SK-N-SH treated with all-trans-retinoic acid at 6 μM for 48 hours (cell line): ENCODE measurements around the gene FLAD1.

Experiments
- ATAC-seq: fragments of 200-7000 bp; cut with Tn5 transposase; 3 replicates; pipeline ENCODE4 v1.9.1; 2020; ENCODE audit warnings: mild to moderate bottlenecking, moderate library complexity
- ARNTL ChIP-seq: fragments of 450-650 bp; formaldehyde crosslinking; IDR thresholded peaks from 2 replicates; pipeline ENCODE4 v1.5.0; 2020; ENCODE audit warnings: low read depth, mild to moderate bottlenecking, moderate library complexity, borderline replicate concordance
- BACH2 ChIP-seq: fragments of 250-450 bp; sonication (Bioruptor Pico); IDR thresholded peaks from 2 replicates; pipeline ENCODE4 v1.9.0; 2021; ENCODE audit warnings: mild to moderate bottlenecking, borderline replicate concordance
- CREB5 ChIP-seq: fragments of 250-450 bp; sonication (Bioruptor Pico); IDR thresholded peaks from 2 replicates; pipeline ENCODE4 v1.5.1; 2020; ENCODE audit warnings: low read depth, mild to moderate bottlenecking, moderate library complexity
- CSDC2 ChIP-seq: fragments of 250-450 bp; sonication (Bioruptor Pico); IDR thresholded peaks from 2 replicates; pipeline ENCODE4 v1.5.0; 2020; ENCODE audit warnings: mild to moderate bottlenecking, moderate library complexity
- OSR1 ChIP-seq: fragments of 250-450 bp; sonication (Bioruptor Pico); IDR thresholded peaks from 2 replicates; pipeline ENCODE4 v1.8.0; 2022; ENCODE audit warnings: moderate library complexity, mild to moderate bottlenecking, inconsistent platforms
- PATZ1 ChIP-seq: fragments of 250-450 bp; sonication (Bioruptor Pico); IDR thresholded peaks from 2 replicates; pipeline ENCODE4 v1.8.0; 2020; ENCODE audit warnings: mild to moderate bottlenecking, moderate library complexity, borderline replicate concordance
- PPARA ChIP-seq: fragments of 250-450 bp; sonication (Bioruptor Pico); IDR thresholded peaks from 2 replicates; pipeline ENCODE4 v1.5.0; 2020; ENCODE audit warnings: mild to moderate bottlenecking, borderline replicate concordance
- RARB ChIP-seq: fragments of 250-450 bp; sonication (Bioruptor Pico); IDR thresholded peaks from 2 replicates; pipeline ENCODE4 v1.8.0; 2021; ENCODE audit warnings: mild to moderate bottlenecking, moderate library complexity
- TCF4 ChIP-seq: fragments of 250-450 bp; sonication (Bioruptor Pico); IDR thresholded peaks from 2 replicates; pipeline ENCODE4 v1.8.0; 2021; ENCODE audit warnings: mild to moderate bottlenecking, moderate library complexity, borderline replicate concordance
- TOX ChIP-seq: fragments of 250-450 bp; sonication (Bioruptor Pico); IDR thresholded peaks from 2 replicates; pipeline ENCODE4 v1.8.0; 2021; ENCODE audit warnings: mild to moderate bottlenecking, moderate library complexity, borderline replicate concordance
- TSHZ2 ChIP-seq: fragments of 250-450 bp; sonication (Bioruptor Pico); IDR thresholded peaks from 2 replicates; pipeline ENCODE4 v1.5.0; 2020; ENCODE audit warnings: mild to moderate bottlenecking, moderate library complexity
- ZFP30 ChIP-seq: fragments of 450-650 bp; formaldehyde crosslinking; IDR thresholded peaks from 2 replicates; pipeline ENCODE4 v1.5.0; 2022; ENCODE audit warnings: mild to moderate bottlenecking, moderate library complexity
- ZNF565 ChIP-seq: fragments of 450-650 bp; formaldehyde crosslinking; conservative IDR thresholded peaks from 2 replicates; pipeline ENCODE4 v1.5.0; 2020; ENCODE audit warnings: low read depth, mild to moderate bottlenecking, moderate library complexity

FLAD1 gene

GRCh38 chr1:155039308-155039669 is 56.1 kb downstream of the FLAD1 start:
- TF ChIP-seq TSHZ2 (CRISPR knock-in tag): no peak
- TF ChIP-seq CREB5: no peak
- TF ChIP-seq PPARA (CRISPR knock-in tag): no peak
- TF ChIP-seq ZFP30 (CRISPR knock-in tag): no peak
- TF ChIP-seq, all 23 proteins: peak for 0
- no peak for ATAC-seq

- no peak for ATAC-seq
- TF ChIP-seq RARB: no peak
- no peak for TF ChIP-seq ZNF565 (CRISPR knock-in tag)
- TF ChIP-seq TSHZ2 (CRISPR knock-in tag): no peak
- no peak for TF ChIP-seq BACH2 (CRISPR knock-in tag)
- TF ChIP-seq ARNTL (CRISPR knock-in tag): no peak
- TF ChIP-seq CREB5: no peak
- no peak for TF ChIP-seq OSR1 (CRISPR knock-in tag)
- no peak for TF ChIP-seq TCF4 (CRISPR knock-in tag)
- TF ChIP-seq CSDC2: no peak
- TF ChIP-seq TOX (CRISPR knock-in tag): no peak
- no peak for TF ChIP-seq PATZ1
- TF ChIP-seq ZFP30 (CRISPR knock-in tag): no peak
- TF ChIP-seq, all 23 proteins: peak for 0
These were observed 57.4 kb downstream of the FLAD1 start for GRCh38 chr1:155040358-155041093.
